Measurements from ENCODE around the gene BBS2.

BBS2 gene

GRCh38 chr16:56450986-56451752, 68.7 kb downstream of the BBS2 start, which contains the start of the genes NUDT21 and OGFOD1 (continued):
- TF ChIP-seq ZBTB10 (tag by site-specific recombination; IDR thresholded peaks at IDR 0.05) (no peak), ZNF132 (tag by site-specific recombination; IDR thresholded peaks at IDR 0.05; ENCODE audit: borderline replicate concordance) (no peak), PRDM4 (tag by site-specific recombination; IDR thresholded peaks at IDR 0.05) (no peak), MYNN (tag by site-specific recombination; IDR thresholded peaks at IDR 0.05; ENCODE audit: borderline replicate concordance) (no peak), ZNF19 (tag by site-specific recombination; IDR thresholded peaks at IDR 0.05; ENCODE audit: low read depth) (no peak), ZNF701 (tag by site-specific recombination; IDR thresholded peaks at IDR 0.05) (no peak), ZBTB7A (tag by site-specific recombination; IDR thresholded peaks at IDR 0.05; ENCODE audit: low read depth) (peak; percentile 81), ZNF777 (tag by site-specific recombination; IDR thresholded peaks at IDR 0.05; ENCODE audit: borderline replicate concordance) (no peak), ZNF664 (tag by site-specific recombination; IDR thresholded peaks at IDR 0.05) (no peak), MEIS1 (CRISPR knock-in tag; IDR thresholded peaks at IDR 0.05; ENCODE audit: borderline replicate concordance) (no peak), ZNF398 (tag by site-specific recombination; IDR thresholded peaks at IDR 0.05) (no peak), SCRT1 (tag by site-specific recombination; IDR thresholded peaks at IDR 0.05; ENCODE audit: borderline replicate concordance) (peak; percentile 90), ZFP69B (tag by site-specific recombination; IDR thresholded peaks at IDR 0.05) (peak; percentile 36), ZNF335 (tag by site-specific recombination; conservative IDR thresholded peaks at IDR 0.05) (peak; percentile 69), ZBTB48 (tag by site-specific recombination; IDR thresholded peaks at IDR 0.05) (no peak), ZBTB11 (tag by site-specific recombination; conservative IDR thresholded peaks at IDR 0.05; ENCODE audit: low read depth) (peak; percentile 78)
